GM13976 (cell line): Measurements from ENCODE around the gene KREMEN1.

Experiments used
- DNase-seq: peaks from one replicate; pipeline ENCODE4 v3.0.0; 2012; ENCODE audit warnings: low spot score
- in situ Hi-C: fragments of 300-500 bp; cut with MboI; formaldehyde crosslinking; loops from one replicate; pipeline ENCODE4 v1.12.0; 2022; ENCODE audit warnings: low sequenced_read_pairs, mixed read lengths, inconsistent platforms; ENCODE audit not compliant: unreplicated experiment
- TF ChIP-seq, protein P1 (sequence below): IDR thresholded peaks from 2 replicates; pipeline ENCODE4 v1.5.1; 2012; ENCODE audit warnings: borderline replicate concordance, mild to moderate bottlenecking; ENCODE audit not compliant: insufficient read depth; ENCODE audit errors: extremely low read depth, missing control alignments, control extremely low read depth

Gene KREMEN1

DNA sequence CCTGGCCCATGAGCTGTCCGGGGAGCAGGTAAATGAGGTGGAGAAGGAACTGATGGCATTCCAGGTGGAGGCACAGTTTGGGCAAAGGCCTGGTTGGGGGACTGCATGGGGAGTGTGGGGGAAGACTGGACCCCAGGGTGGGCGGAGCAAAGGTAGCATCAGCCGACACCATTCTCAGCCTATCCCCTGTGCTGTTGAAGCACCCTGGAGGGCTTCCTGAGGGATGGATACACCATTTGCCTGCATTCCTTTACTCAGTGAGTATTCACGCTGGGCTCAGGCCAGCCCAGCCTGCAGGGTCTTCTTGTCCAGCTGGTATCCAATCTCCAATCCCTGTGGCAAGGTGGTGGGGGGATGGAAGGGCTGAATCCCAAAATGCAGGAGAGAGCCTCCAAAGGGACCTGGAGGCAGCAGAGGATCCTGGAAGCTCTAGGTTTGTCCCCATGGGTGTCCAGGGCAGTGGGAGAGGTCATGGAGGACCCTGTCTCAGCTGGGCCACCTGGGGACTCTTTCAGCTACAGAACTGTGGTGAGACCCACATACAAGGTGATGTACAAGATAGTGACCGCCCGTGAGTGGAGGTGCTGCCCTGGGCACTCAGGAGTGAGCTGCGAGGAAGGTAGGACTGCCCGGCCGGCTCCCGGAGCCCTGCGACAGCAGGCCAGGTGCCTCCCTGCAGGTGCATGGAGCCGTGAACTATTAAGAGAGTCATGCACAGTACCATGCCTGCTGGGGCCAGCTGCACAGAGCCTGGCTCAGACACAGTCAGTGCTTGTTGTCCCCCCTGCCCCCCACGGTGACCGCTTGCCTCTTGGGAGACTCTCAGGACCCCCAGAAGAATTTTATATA lies 142.4 kb downstream of the KREMEN1 start:
- TF ChIP-seq, protein P1, sequence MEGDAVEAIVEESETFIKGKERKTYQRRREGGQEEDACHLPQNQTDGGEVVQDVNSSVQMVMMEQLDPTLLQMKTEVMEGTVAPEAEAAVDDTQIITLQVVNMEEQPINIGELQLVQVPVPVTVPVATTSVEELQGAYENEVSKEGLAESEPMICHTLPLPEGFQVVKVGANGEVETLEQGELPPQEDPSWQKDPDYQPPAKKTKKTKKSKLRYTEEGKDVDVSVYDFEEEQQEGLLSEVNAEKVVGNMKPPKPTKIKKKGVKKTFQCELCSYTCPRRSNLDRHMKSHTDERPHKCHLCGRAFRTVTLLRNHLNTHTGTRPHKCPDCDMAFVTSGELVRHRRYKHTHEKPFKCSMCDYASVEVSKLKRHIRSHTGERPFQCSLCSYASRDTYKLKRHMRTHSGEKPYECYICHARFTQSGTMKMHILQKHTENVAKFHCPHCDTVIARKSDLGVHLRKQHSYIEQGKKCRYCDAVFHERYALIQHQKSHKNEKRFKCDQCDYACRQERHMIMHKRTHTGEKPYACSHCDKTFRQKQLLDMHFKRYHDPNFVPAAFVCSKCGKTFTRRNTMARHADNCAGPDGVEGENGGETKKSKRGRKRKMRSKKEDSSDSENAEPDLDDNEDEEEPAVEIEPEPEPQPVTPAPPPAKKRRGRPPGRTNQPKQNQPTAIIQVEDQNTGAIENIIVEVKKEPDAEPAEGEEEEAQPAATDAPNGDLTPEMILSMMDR = no peak

DNA sequence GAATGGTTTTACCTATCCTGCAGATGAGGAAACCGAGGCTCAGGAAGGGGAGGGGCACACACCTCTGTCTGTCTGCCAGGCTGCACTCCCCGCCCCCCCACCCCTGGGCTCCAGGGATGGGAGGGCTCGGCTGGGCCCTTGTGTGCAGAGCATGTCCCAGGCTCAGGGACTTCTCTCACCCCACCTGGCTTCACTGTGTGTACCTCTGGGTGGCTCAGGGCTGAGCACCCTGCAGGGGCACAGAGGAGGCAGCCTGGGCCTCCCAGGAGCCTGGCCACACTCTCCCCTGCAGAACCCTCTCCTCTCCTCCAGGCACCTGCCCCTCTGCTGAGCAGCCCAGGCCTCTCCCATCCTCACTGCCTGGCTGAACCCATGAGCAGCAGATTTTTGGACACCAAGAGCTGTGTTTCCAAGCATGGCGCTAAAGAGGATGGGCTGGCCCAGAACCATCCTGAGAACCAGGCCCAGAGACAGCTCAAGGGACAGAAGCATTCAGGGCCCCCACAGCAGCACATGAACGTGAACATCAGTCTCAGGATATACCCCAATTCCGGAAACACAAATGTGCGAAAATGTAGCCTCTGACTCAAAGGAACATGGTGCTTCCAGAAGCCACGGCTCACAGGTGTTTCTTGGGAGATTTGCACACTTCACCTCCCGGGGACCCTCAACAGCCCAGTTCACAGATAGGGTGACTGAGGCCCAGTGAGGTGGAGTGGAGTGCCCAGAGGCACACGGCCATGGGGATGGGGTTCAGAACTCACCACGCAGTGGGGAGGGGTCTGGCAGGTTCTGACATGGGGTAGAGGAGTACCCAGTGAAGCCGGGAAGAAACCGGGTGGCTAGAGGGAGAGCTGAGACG lies 143.4 kb downstream of the KREMEN1 start:
- TF ChIP-seq, protein P1 = no peak
- DNase-seq = peak; percentile 38
- in situ Hi-C loops = no loop called here

More for the DNA sequence above, 142.4 kb downstream of the KREMEN1 start:
- no peak for DNase-seq
- in situ Hi-C loops = no loop called here

DNA sequence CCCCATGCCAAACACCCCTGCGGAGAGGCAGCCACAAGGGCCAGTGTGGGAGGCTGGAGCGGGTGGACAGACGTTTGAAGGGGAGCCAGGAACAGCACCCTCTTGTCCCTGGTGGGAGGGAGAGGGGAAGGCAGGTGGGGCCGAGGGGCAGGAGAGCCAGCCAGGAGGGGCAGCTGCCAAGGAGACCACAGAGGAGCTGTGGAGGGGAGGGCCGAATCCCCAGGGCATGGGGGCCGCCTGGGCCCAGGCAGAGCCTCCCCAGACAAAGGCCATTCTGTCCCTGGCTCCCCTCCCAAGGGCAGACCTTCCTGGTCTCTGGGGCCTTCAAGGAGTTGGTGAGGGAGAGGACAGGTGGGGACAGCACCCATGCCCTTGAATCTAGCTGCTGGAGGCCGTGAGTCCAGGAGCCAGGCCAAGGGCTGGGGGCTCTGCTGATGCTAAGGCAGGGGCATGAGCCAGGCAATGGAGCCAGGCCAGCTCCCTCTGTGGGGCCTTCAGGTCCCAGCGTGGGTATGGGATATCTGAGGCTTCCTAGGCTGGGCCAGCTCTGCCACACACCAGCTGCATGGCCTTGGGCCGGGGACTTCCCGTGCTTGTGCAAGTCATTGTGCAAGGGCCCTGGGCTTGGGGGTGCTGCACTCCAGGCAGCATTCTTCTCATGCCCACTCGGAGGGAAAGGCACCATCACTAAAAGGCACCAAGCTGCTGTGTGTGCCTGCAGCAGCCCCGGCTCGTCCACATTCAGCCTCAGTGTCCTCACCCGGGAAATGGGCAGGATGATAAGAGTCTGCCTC lies 144.2 kb downstream of the KREMEN1 start:
- TF ChIP-seq, protein P1 = no peak
- peak; percentile 45 for DNase-seq
- in situ Hi-C loops = no loop called here
